Activated naive CD8-positive, alpha-beta T cell treated with anti-CD3 and anti-CD28 coated beads for 36 hours (primary cell): Measurements from ENCODE around the gene HEBP2. TPM values are rescaled to one million over a fixed set of nuclear protein-coding genes. Genes with fewer than 3 reads are reported as not detected.

Experiments
- DNase-seq: peaks from one replicate; pipeline ENCODE4 v3.0.0; 2021
- H3K27ac Mint-ChIP-seq: one replicate; pipeline ENCODE4 v1.8.0; 2022; ENCODE audit warnings: mild to moderate bottlenecking, moderate library complexity, mixed read lengths
- H3K27me3 Mint-ChIP-seq: one replicate; pipeline ENCODE4 v1.8.0; 2022; ENCODE audit warnings: mild to moderate bottlenecking, mixed read lengths
- H3K36me3 Mint-ChIP-seq: one replicate; pipeline ENCODE4 v1.8.0; 2021; ENCODE audit warnings: mild to moderate bottlenecking, mixed read lengths
- H3K4me1 Mint-ChIP-seq: one replicate; pipeline ENCODE4 v1.8.0; 2021; ENCODE audit warnings: mixed read lengths
- H3K4me3 Mint-ChIP-seq: one replicate; pipeline ENCODE4 v1.8.0; 2022; ENCODE audit warnings: mild to moderate bottlenecking, moderate library complexity, mixed read lengths
- H3K9me3 Mint-ChIP-seq: one replicate; pipeline ENCODE4 v1.8.0; 2022; ENCODE audit warnings: mixed read lengths
- total RNA-seq, 2 experiments: library from RNA; stranded (reverse); gene quantifications; one replicate each; pipeline ENCODE4 v1.2.3, GENCODE V29; 2021

The HEBP2 gene
- total RNA-seq, 2 experiments from 2014 or later = 27.4 to 28.0 TPM

GRCh38 chr6:138427701-138428100, 23.7 kb downstream of the HEBP2 start:
- peaks cover 5% of the 10 kb centered on the region for H3K4me1 Mint-ChIP-seq
- no peak overlapping the region for H3K27ac Mint-ChIP-seq
- no peaks in the 10 kb centered on the region for H3K27me3 Mint-ChIP-seq
- DNase-seq = no peak
- H3K4me3 Mint-ChIP-seq = no peak overlapping the region
- no peaks in the 10 kb centered on the region for H3K36me3 Mint-ChIP-seq
- H3K9me3 Mint-ChIP-seq = no peaks in the 10 kb centered on the region

DNA sequence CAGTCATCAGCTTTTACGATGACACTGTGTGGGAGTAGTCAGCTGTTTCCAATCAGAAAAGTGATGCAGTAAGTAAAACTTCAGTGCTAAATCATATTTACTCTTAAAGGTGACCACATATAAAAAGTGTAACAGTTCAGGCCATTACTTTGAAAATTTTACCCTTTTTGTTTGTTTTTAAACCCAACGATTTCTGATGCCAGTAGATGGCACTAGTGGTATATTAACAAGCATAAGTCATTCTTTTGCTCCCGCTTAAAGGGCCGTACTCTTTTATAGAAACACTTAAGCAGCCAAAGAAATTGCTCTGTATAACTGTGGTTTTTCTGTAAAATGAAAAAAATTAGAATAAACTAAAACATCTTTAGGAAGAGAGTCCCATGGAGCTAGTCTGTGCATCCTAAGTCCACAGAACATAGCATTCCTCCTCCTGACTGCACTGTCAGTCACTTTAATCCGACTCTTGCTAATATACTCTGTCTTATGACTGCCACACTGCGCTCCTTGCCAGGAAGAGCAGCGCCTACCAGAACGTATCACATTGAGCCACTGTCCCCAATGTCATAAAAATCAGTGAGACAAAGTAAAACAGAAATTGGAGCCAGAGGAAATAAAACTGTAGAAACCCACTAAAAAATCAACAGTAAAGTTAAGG, 25.0 kb downstream of the HEBP2 start:
- Mint-ChIP-seq H3K4me3 (no peak overlapping the region), H3K27me3 (no peaks in the 10 kb centered on the region), H3K27ac (no peak overlapping the region), H3K4me1 (no peaks in the 10 kb centered on the region), H3K36me3 (no peaks in the 10 kb centered on the region), H3K9me3 (no peaks in the 10 kb centered on the region)
- no peak for DNase-seq

GRCh38 chr6:138429761-138430160, 25.7 kb downstream of the HEBP2 start:
- Mint-ChIP-seq H3K27me3 (no peaks in the 10 kb centered on the region), H3K27ac (no peak overlapping the region), H3K9me3 (no peaks in the 10 kb centered on the region)

GRCh38 chr6:138430361-138431145, 26.5 kb downstream of the HEBP2 start:
- Mint-ChIP-seq H3K9me3 (no peaks in the 10 kb centered on the region), H3K4me3 (no peak overlapping the region), H3K27me3 (no peaks in the 10 kb centered on the region), H3K4me1 (no peaks in the 10 kb centered on the region), H3K27ac (no peak overlapping the region), H3K36me3 (no peaks in the 10 kb centered on the region)
- no peak for DNase-seq

More at GRCh38 chr6:138429761-138430160, 25.7 kb downstream of the HEBP2 start:
- no peaks in the 10 kb centered on the region for H3K36me3 Mint-ChIP-seq
- DNase-seq = no peak
- H3K4me3 Mint-ChIP-seq = no peak overlapping the region
- H3K4me1 Mint-ChIP-seq = no peaks in the 10 kb centered on the region

DNA sequence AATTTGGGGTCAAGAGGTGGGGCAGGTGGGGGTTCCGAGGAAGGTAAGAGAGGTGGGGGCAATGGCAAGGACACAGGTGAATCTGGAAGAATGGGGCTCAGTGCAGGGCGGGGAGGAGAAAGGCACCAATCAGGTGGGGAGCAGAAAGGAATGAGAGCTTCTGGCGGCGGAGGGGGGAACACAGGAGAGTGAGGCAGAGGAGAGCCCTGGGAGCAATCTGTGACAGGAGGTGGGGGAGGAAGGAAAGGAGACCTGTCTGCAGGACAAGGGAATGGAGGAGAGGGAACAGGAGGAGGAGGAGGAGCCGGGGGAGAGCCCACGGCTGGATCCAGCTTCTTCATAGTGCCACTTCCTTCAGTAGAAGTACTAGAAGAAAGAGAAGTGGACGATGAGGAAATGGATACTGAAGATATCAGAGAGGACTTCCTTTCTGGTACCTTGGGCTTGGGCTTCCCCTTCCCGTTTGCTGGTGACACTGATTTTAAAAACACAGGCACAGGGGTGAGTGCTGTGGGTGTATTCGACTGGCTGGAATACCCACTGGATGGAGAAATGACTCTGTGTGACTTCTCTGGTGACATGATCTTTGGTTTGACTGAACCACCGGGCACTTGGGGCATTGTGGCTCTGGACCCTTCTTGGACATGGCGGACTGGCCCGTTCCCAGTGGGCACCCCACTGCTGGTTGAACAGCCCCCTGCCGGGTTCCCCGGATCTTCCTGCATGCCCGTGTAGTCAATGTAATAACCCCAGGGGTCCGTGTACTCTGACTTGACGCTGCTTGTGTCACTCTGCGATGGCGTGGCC, 27.4 kb downstream of the HEBP2 start:
- Mint-ChIP-seq H3K4me1 (no peaks in the 10 kb centered on the region), H3K27me3 (no peaks in the 10 kb centered on the region), H3K27ac (no peak overlapping the region), H3K9me3 (no peaks in the 10 kb centered on the region), H3K4me3 (no peak overlapping the region), H3K36me3 (no peaks in the 10 kb centered on the region)
- DNase-seq = no peak

- no peaks in the 10 kb centered on the region for H3K27me3 Mint-ChIP-seq
- H3K9me3 Mint-ChIP-seq = no peaks in the 10 kb centered on the region
- no peaks in the 10 kb centered on the region for H3K4me1 Mint-ChIP-seq
- DNase-seq = no peak
- H3K36me3 Mint-ChIP-seq = no peaks in the 10 kb centered on the region
- no peak overlapping the region for H3K4me3 Mint-ChIP-seq
- H3K27ac Mint-ChIP-seq = no peak overlapping the region
Measured at GRCh38 chr6:138432063-138432356, 28.0 kb downstream of the HEBP2 start.

DNA sequence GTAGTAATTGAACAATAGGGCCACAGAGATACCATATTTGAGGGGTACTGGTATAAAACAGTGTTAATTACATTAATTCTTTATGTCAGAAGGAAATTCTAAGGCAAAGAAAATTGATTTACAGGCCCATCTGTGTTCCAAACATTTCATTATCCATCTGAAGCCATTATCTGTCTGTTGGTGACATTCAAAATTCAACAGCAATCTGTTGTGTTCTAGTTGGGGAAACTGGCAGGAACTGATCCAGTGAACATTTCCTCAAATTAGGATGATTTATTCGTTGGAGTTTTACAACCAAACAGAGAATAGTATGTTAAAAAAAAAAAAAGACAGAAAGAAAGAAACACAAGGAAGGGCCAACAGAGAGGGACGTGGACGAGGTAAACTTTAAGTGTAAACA, 30.1 kb downstream of the HEBP2 start:
- H3K27me3 Mint-ChIP-seq = no peaks in the 10 kb centered on the region
- no peak overlapping the region for H3K27ac Mint-ChIP-seq
- no peaks in the 10 kb centered on the region for H3K9me3 Mint-ChIP-seq
- DNase-seq = no peak
- no peaks in the 10 kb centered on the region for H3K4me1 Mint-ChIP-seq
- H3K4me3 Mint-ChIP-seq = no peak overlapping the region
- no peaks in the 10 kb centered on the region for H3K36me3 Mint-ChIP-seq

DNA sequence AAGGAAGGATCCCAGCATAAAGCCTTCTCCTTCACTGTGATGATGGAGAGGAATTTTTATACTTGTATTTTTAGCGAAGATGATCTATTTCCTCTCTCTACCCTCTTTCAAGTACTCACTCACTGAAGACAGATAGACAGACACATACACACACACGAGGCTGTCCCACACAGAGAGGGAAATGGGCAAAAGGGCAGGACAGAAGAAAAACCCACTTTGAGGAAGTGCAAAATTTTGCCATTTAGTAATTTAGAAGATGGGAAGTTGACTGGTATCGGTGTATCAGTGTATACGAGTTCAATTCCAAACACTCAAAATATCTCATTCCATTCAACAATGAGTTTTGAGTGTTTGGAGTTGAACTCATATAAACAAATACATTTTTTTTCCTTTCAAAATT, 30.9 kb downstream of the HEBP2 start:
- Mint-ChIP-seq H3K9me3 (no peaks in the 10 kb centered on the region), H3K4me1 (no peaks in the 10 kb centered on the region), H3K36me3 (no peaks in the 10 kb centered on the region), H3K27me3 (no peaks in the 10 kb centered on the region), H3K4me3 (no peak overlapping the region), H3K27ac (no peak overlapping the region)
- no peak for DNase-seq

- Mint-ChIP-seq H3K4me3 (no peak overlapping the region), H3K27me3 (no peaks in the 10 kb centered on the region), H3K9me3 (no peaks in the 10 kb centered on the region), H3K36me3 (no peaks in the 10 kb centered on the region), H3K4me1 (no peaks in the 10 kb centered on the region), H3K27ac (no peak overlapping the region)
- DNase-seq = no peak
Measured at GRCh38 chr6:138439546-138439945, 35.5 kb downstream of the HEBP2 start.

- H3K36me3 Mint-ChIP-seq = no peaks in the 10 kb centered on the region
- H3K27ac Mint-ChIP-seq = no peak overlapping the region
- no peak overlapping the region for H3K4me3 Mint-ChIP-seq
- no peak for DNase-seq
- no peaks in the 10 kb centered on the region for H3K27me3 Mint-ChIP-seq
- no peaks in the 10 kb centered on the region for H3K4me1 Mint-ChIP-seq
- no peaks in the 10 kb centered on the region for H3K9me3 Mint-ChIP-seq
Measured at GRCh38 chr6:138440296-138440695, 36.3 kb downstream of the HEBP2 start.

DNA sequence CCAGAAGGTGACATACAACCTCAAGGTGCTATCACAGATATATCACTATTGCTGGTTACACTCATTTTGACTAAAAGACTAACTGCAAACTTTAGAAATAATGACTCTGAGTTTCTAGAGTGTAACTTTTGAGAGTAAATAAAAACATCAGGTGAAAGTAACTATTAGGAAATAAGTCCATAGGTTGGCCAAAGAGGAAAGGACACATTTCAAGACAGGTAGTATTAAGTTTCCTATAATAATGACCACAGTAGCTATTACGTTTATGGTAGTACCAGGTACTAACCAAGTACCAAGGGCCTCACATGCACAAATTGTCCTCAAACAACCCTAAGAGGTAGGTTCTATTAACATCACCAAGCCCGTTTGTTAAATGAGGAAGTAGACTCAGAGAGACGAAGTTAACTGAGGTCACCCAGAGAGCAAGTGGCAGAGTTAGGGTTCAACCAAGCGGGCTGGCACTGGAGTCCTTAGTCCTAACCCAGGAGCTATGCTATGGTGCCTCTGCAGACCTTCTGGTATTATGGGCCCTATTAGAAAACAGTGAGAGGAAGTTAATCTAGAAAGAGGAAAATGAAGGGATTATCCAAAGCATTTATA, 36.8 kb downstream of the HEBP2 start:
- no peaks in the 10 kb centered on the region for H3K9me3 Mint-ChIP-seq
- no peaks in the 10 kb centered on the region for H3K4me1 Mint-ChIP-seq
- no peaks in the 10 kb centered on the region for H3K36me3 Mint-ChIP-seq

DNA sequence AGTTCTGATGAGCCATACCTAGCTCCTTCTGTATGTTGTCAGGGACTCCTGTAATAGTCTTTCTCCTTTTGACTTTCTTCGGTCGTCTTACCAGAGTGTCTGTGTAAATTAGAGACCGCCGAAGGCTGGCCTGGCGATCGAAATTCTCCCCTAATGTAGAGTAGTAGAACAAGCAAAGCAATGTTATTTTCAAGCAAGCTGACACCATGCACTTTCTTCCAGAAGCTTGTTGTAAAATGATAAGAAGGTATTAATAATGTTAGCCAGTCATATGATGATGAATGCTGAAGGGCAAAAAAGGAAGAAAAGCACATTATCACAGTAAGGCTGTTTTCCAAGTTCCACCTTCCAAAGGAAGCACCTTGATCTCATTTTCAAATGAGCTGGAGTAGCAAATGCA, 37.9 kb downstream of the HEBP2 start:
- Mint-ChIP-seq H3K4me1 (no peaks in the 10 kb centered on the region), H3K36me3 (no peaks in the 10 kb centered on the region), H3K27ac (no peak overlapping the region), H3K4me3 (no peak overlapping the region), H3K27me3 (no peaks in the 10 kb centered on the region), H3K9me3 (no peaks in the 10 kb centered on the region)
- no peak for DNase-seq

More for the DNA sequence above, 36.8 kb downstream of the HEBP2 start:
- Mint-ChIP-seq H3K4me3 (no peak overlapping the region), H3K27me3 (no peaks in the 10 kb centered on the region), H3K27ac (no peak overlapping the region)
- no peak for DNase-seq

DNA sequence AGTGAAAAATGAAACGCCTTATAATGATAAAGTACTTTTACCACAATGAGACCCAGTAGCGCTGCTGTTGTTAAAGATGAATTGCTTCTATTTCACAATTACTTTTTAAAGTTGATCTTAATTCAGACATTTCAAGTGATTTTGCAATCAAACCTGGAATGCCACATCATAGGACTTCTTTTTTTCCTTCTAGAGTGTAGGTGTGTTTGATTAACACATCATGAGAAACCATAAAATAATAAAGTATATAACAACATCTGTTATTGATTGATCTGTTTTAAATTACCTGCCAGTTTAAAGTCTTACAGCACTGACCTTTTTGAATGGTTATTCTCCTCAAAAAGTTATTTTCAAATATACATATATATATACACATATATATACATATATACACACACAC, 38.6 kb downstream of the HEBP2 start:
- Mint-ChIP-seq H3K27ac (no peak overlapping the region), H3K36me3 (no peaks in the 10 kb centered on the region), H3K4me1 (no peaks in the 10 kb centered on the region), H3K27me3 (no peaks in the 10 kb centered on the region), H3K4me3 (no peak overlapping the region), H3K9me3 (no peaks in the 10 kb centered on the region)
- DNase-seq = no peak

DNA sequence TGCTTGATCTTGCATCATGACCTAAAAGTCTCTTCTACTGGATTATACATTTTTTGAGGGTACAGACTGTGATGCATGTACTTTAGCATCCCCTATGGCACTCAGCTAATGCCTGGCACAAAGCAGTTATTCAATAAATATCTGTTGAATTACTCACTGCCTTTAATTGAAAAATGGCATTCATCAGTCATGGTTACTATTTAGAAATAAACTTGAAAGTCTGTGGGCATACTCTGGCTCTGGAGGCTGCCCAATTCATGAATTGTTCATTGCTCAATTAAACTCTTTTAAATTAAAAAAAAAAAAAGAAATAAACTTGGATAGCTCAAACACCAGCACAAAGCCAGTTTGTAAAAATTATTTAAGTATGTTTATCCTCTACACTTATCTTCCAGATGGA, 40.0 kb downstream of the HEBP2 start:
- no peaks in the 10 kb centered on the region for H3K27me3 Mint-ChIP-seq
- no peak overlapping the region for H3K27ac Mint-ChIP-seq
- DNase-seq = no peak
- no peak overlapping the region for H3K4me3 Mint-ChIP-seq
- H3K9me3 Mint-ChIP-seq = no peaks in the 10 kb centered on the region
- H3K36me3 Mint-ChIP-seq = no peaks in the 10 kb centered on the region
- no peaks in the 10 kb centered on the region for H3K4me1 Mint-ChIP-seq

DNA sequence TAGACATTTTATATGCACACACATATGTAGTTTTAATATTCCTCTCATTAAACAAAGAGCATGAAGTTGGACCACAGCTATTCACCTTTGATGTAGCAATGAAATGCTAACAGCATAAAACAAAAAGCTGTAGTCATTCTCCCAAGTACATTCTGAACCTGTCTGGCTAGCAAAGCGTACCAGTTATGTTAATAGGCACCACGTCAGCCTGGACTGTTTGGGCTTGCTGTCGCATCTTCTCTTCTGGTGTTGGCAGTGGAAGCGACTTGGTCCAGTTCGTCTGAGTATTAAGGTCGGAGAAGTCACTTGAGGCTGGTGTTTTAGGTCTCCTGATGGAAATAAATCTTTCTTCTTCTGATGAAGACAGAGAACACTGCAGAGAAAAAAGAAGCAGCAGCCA, 42.8 kb downstream of the HEBP2 start:
- H3K4me3 Mint-ChIP-seq = no peak overlapping the region
- H3K4me1 Mint-ChIP-seq = no peaks in the 10 kb centered on the region
- H3K9me3 Mint-ChIP-seq = no peaks in the 10 kb centered on the region
- no peaks in the 10 kb centered on the region for H3K27me3 Mint-ChIP-seq
- no peak for DNase-seq
- H3K27ac Mint-ChIP-seq = no peak overlapping the region
- H3K36me3 Mint-ChIP-seq = no peaks in the 10 kb centered on the region
